ENCODE measurements around the gene CDK10. TPM values are rescaled to one million over a fixed set of nuclear protein-coding genes. Genes with fewer than 3 reads are reported as not detected.

CDK10 gene
- total and polyA plus RNA-seq, 9 of the 15 experiments (the other 6 are each of a cell fraction or from before 2014, with no cell fraction given) = 2.0 to 85.1 (median 40.1) TPM

DNA sequence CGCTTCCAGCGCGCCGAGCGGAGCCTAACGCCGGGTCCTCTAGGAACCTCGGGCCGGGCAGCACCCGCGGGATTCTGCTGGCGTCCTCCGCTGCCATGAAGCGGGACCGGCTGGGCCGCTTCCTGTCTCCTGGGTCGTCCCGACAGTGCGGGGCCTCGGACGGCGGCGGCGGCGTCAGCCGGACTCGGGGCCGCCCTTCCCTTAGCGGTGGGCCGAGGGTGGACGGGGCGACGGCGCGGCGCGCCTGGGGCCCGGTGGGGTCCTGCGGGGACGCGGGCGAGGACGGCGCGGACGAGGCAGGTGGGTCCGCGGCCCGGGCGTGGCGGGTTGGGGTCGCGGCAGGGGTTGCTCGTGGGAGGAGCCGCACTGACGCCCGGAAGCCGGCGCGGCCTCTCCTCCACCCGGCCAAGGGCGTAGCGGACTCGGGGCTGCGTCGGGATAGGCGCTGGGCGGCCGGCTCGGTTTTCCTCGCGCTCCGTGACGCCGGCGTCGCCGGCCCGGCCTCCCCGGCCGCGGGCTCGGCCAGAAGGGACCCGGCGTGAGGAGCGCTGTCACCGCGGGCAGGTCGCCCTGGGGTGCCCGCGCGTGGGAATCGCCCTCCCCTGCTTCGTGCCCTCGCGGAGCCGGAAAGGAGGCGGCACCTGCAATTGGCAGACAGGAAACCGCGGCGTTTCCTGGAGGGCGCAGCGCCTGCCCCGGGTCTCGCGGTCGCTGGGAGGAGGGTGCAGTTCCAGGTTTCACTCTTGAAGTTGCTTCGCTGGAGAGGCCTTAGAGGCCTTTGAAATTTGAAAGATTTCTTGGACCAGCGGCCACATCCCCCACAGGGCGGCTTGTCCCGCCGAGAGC, 35.3 kb downstream of the CDK10 start (continued):
- TF ChIP-seq, protein P1, sequence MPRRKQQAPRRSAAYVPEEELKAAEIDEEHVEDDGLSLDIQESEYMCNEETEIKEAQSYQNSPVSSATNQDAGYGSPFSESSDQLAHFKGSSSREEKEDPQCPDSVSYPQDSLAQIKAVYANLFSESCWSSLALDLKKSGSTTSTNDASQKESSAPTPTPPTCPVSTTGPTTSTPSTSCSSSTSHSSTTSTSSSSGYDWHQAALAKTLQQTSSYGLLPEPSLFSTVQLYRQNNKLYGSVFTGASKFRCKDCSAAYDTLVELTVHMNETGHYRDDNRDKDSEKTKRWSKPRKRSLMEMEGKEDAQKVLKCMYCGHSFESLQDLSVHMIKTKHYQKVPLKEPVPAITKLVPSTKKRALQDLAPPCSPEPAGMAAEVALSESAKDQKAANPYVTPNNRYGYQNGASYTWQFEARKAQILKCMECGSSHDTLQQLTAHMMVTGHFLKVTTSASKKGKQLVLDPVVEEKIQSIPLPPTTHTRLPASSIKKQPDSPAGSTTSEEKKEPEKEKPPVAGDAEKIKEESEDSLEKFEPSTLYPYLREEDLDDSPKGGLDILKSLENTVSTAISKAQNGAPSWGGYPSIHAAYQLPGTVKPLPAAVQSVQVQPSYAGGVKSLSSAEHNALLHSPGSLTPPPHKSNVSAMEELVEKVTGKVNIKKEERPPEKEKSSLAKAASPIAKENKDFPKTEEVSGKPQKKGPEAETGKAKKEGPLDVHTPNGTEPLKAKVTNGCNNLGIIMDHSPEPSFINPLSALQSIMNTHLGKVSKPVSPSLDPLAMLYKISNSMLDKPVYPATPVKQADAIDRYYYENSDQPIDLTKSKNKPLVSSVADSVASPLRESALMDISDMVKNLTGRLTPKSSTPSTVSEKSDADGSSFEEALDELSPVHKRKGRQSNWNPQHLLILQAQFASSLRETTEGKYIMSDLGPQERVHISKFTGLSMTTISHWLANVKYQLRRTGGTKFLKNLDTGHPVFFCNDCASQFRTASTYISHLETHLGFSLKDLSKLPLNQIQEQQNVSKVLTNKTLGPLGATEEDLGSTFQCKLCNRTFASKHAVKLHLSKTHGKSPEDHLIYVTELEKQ (CRISPR knock-in tag; IDR thresholded peaks at IDR 0.05) = no peak
- TF ChIP-seq THRAP3 (IDR thresholded peaks at IDR 0.05; ENCODE audit: borderline replicate concordance) (no peak), KAT8 (IDR thresholded peaks at IDR 0.05; ENCODE audit: low read depth) (no peak), NCOA2 (IDR thresholded peaks at IDR 0.05; ENCODE audit: partially characterized antibody in 2 of 2) (no peak), FUS (optimal IDR thresholded peaks at IDR 0.05; ENCODE audit: low read depth, low read length) (peak; percentile 78), HNRNPUL1 (IDR thresholded peaks at IDR 0.05; ENCODE audit: low read length) (no peak), ZNF232 (CRISPR knock-in tag; IDR thresholded peaks at IDR 0.05) (no peak), SMARCA5 (IDR thresholded peaks at IDR 0.05) (no peak), ARNT (IDR thresholded peaks at IDR 0.05) (no peak), RBM39 (optimal IDR thresholded peaks at IDR 0.05; ENCODE audit: low read depth, low read length) (peak; percentile 57), CREBBP (IDR thresholded peaks at IDR 0.05; ENCODE audit: low read depth, low read length) (no peak), NFATC3 (IDR thresholded peaks at IDR 0.05) (no peak)
- TF ChIP-seq, protein P2, sequence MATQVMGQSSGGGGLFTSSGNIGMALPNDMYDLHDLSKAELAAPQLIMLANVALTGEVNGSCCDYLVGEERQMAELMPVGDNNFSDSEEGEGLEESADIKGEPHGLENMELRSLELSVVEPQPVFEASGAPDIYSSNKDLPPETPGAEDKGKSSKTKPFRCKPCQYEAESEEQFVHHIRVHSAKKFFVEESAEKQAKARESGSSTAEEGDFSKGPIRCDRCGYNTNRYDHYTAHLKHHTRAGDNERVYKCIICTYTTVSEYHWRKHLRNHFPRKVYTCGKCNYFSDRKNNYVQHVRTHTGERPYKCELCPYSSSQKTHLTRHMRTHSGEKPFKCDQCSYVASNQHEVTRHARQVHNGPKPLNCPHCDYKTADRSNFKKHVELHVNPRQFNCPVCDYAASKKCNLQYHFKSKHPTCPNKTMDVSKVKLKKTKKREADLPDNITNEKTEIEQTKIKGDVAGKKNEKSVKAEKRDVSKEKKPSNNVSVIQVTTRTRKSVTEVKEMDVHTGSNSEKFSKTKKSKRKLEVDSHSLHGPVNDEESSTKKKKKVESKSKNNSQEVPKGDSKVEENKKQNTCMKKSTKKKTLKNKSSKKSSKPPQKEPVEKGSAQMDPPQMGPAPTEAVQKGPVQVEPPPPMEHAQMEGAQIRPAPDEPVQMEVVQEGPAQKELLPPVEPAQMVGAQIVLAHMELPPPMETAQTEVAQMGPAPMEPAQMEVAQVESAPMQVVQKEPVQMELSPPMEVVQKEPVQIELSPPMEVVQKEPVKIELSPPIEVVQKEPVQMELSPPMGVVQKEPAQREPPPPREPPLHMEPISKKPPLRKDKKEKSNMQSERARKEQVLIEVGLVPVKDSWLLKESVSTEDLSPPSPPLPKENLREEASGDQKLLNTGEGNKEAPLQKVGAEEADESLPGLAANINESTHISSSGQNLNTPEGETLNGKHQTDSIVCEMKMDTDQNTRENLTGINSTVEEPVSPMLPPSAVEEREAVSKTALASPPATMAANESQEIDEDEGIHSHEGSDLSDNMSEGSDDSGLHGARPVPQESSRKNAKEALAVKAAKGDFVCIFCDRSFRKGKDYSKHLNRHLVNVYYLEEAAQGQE (IDR thresholded peaks at IDR 0.05; ENCODE audit: borderline replicate concordance) = no peak
- TF ChIP-seq, protein P2 (CRISPR knock-in tag; IDR thresholded peaks at IDR 0.05; ENCODE audit: low read depth) = 0 out of 2 replicates have a peak, but pooled peaks have one; percentile 12
- TF ChIP-seq, protein P3, sequence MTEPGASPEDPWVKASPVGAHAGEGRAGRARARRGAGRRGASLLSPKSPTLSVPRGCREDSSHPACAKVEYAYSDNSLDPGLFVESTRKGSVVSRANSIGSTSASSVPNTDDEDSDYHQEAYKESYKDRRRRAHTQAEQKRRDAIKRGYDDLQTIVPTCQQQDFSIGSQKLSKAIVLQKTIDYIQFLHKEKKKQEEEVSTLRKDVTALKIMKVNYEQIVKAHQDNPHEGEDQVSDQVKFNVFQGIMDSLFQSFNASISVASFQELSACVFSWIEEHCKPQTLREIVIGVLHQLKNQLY (CRISPR knock-in tag; conservative IDR thresholded peaks at IDR 0.05) = no peak
